ENCODE results near the gene CRB3.
"Not testable (repeated sequence)": the region's sequence is repeated elsewhere in the genome, so short reads cannot be mapped to it uniquely, and the experiment has no call there.

CRB3 gene

GRCh38 chr19:6501740-6502648, 37.9 kb downstream of the CRB3 start, which contains the start of gene TUBB4A:
Gene TUBB4A (minus strand): TSS chr19:6502309. CDS start chr19:6502212, 97 bp downstream.
- Mint-ChIP-seq H3K27ac (peak within 1 kb of the TSS; percentile 90), H3K4me1 (peaks cover 19% of the 10 kb centered on the region), H3K27me3 (no peaks in the 10 kb centered on the region), H3K9me3 (no peaks in the 10 kb centered on the region), H3K36me3 (peaks cover 3% of the 10 kb centered on the region), H3K4me3 (peak within 1 kb of the TSS; percentile 97)
- ATAC-seq (ENCODE audit: low read depth) (peak; percentile 65), DNase-seq (ENCODE audit: low spot score in 2 of 2) (peak in 1 of 2 donors; percentile 60)

- peak overlapping the region; percentile 97 for H3K4me3 Mint-ChIP-seq
- no peaks in the 10 kb centered on the region for H3K9me3 Mint-ChIP-seq
- no peaks in the 10 kb centered on the region for H3K27me3 Mint-ChIP-seq
- ATAC-seq (ENCODE audit: low read depth) (no peak), DNase-seq (ENCODE audit: low spot score in 2 of 2) (no peak)
- no peak overlapping the region for H3K27ac Mint-ChIP-seq
- H3K36me3 Mint-ChIP-seq = no peaks in the 10 kb centered on the region
- H3K4me1 Mint-ChIP-seq = peaks cover 15% of the 10 kb centered on the region
Measured at GRCh38 chr19:6503407-6504201, 39.5 kb downstream of the CRB3 start.

- H3K36me3 Mint-ChIP-seq; ATAC-seq (ENCODE audit: low read depth); H3K4me3 Mint-ChIP-seq; H3K9me3 Mint-ChIP-seq; H3K27me3 Mint-ChIP-seq; DNase-seq (ENCODE audit: low spot score in 2 of 2); H3K27ac Mint-ChIP-seq; H3K4me1 Mint-ChIP-seq: not testable (repeated sequence)
Measured at GRCh38 chr19:6508028-6508771, 44.1 kb downstream of the CRB3 start.

- ATAC-seq (ENCODE audit: low read depth) (no peak), DNase-seq (ENCODE audit: low spot score in 2 of 2) (no peak)
- H3K27me3 Mint-ChIP-seq = no peaks in the 10 kb centered on the region
- H3K36me3 Mint-ChIP-seq = no peaks in the 10 kb centered on the region
- H3K4me3 Mint-ChIP-seq = no peak overlapping the region
- no peaks in the 10 kb centered on the region for H3K9me3 Mint-ChIP-seq
- H3K4me1 Mint-ChIP-seq = peaks cover 5% of the 10 kb centered on the region
- H3K27ac Mint-ChIP-seq = no peak overlapping the region
Measured at GRCh38 chr19:6509118-6509971, 45.3 kb downstream of the CRB3 start.

GRCh38 chr19:6510618-6511017, 46.5 kb downstream of the CRB3 start:
- no peak overlapping the region for H3K4me3 Mint-ChIP-seq
- ATAC-seq (ENCODE audit: low read depth) (no peak), DNase-seq (ENCODE audit: low spot score in 2 of 2) (no peak)
- H3K4me1 Mint-ChIP-seq = no peaks in the 10 kb centered on the region
- H3K27ac Mint-ChIP-seq = no peak overlapping the region
- H3K9me3 Mint-ChIP-seq = no peaks in the 10 kb centered on the region
- H3K36me3 Mint-ChIP-seq = no peaks in the 10 kb centered on the region
- no peaks in the 10 kb centered on the region for H3K27me3 Mint-ChIP-seq

GRCh38 chr19:6514089-6514488, 50.0 kb downstream of the CRB3 start:
- DNase-seq (ENCODE audit: low spot score in 2 of 2) = no peak
- Mint-ChIP-seq H3K27ac (no peak overlapping the region), H3K4me1 (peaks cover 24% of the 10 kb centered on the region), H3K27me3 (no peaks in the 10 kb centered on the region), H3K9me3 (no peaks in the 10 kb centered on the region), H3K36me3 (no peaks in the 10 kb centered on the region), H3K4me3 (no peak overlapping the region)
- ATAC-seq (ENCODE audit: low read depth) = no peak

GRCh38 chr19:6514926-6515544, 51.0 kb downstream of the CRB3 start:
- ATAC-seq (ENCODE audit: low read depth) = no peak
- no peaks in the 10 kb centered on the region for H3K36me3 Mint-ChIP-seq
- H3K27me3 Mint-ChIP-seq = no peaks in the 10 kb centered on the region
- peak overlapping the region; percentile 79 for H3K4me3 Mint-ChIP-seq
- peak overlapping the region; percentile 32 for H3K27ac Mint-ChIP-seq
- H3K4me1 Mint-ChIP-seq = peaks cover 28% of the 10 kb centered on the region
- no peak for DNase-seq (ENCODE audit: low spot score in 2 of 2)
- no peaks in the 10 kb centered on the region for H3K9me3 Mint-ChIP-seq

- H3K36me3 Mint-ChIP-seq = no peaks in the 10 kb centered on the region
- H3K4me3 Mint-ChIP-seq = peak overlapping the region; percentile 93
- H3K27me3 Mint-ChIP-seq = no peaks in the 10 kb centered on the region
- DNase-seq (ENCODE audit: low spot score in 2 of 2) (peak in 1 of 2 donors; percentile 52), ATAC-seq (ENCODE audit: low read depth) (peak; percentile 15)
- H3K9me3 Mint-ChIP-seq = no peaks in the 10 kb centered on the region
- peak overlapping the region; percentile 14 for H3K27ac Mint-ChIP-seq
- H3K4me1 Mint-ChIP-seq = peaks cover 32% of the 10 kb centered on the region
Measured at GRCh38 chr19:6516018-6516658, 52.1 kb downstream of the CRB3 start.

All from memory B cell (primary cell).